NCI-H1930 (cell line): ENCODE results near the gene DCDC2C.
"Not testable (repeated sequence)": the region's sequence is repeated elsewhere in the genome, so short reads cannot be mapped to it uniquely, and the experiment has no call there.

Experiments
- DNase-seq, 2 experiments: peaks; one replicate each; lab custom pipeline; 2025; lab: John Stamatoyannopoulos, UW

Gene DCDC2C

DNA sequence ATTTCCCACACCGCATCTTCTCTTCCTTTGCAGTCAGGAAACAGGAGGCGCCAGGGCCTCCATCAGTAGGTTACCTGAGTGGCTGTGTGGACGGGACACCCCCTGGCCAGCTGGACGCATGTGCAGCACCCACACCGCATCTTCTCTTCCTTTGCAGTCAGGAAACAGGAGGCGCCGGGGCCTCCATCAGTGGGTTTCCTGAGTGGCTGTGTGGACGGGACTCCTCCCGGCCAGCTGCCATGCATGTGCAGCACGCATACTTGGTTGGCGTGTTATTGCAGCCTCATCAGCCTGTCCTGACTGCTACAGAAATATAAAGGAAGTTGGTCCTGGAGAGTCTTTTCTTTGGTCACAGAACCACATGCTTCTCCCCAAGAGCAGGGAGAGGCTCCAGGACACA is 74.6 kb downstream of the DCDC2C start:
- no peak for DNase-seq

DNA sequence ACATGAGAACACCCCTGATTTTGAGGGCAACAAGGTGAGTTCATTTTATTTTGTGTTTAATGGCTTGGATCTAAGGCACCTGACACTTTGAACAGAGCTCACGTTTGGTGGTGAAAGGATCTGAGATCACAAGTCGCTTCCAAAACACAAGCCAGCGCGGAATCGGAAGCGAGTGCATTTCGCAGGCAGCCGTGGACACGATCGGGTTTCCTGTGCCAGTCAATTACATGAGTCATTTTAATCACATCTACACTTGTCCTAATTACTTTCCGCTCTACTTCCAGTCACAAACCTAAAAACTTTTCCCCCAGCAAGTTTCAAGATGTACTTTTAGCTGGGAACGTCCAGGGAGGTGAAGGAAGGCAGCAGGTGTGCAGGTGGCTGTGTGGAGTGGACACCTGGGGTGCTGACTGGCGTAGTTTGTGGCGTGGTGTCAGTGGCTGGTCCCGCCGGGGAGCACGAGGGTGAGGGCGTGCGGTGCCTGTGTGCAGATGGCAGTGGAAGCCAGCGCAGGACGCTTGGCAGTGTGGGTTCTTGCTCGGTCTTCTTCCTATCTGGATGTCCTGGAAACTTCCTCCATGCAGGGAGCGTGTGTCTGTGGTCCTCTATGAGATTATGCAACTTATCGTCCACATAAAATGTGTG is 75.6 kb downstream of the DCDC2C start:
- no peak for DNase-seq

DNA sequence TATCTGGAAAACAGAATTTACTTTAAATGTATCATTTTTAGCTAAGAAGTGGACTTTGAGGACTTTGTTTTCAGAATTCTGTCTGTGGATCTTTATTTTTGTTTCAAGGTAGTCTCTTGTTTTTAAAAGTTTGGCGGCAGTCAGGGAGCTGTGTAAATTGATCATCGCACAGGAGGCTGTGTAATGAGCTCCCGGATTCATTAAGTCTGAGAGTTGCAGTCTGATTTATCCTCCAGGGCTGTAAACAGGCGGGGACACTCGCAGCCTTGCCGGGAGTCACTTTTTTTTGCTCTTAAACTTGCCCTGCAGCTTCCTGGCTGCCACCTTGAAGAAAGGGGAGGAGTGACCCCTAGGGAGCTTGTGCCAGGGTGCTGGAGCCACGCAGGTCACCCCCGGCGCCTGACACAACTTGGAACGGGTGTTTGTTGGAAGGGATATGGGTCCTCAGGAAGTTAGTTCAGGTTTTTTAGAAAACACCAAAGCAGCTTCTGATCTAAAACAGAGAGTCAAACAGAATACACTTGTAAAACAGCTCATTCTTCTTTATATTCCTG is 76.2 kb downstream of the DCDC2C start:
- no peak for DNase-seq

- DNase-seq, result no peak
These were observed 77.4 kb downstream of the DCDC2C start for GRCh38 chr2:3780477-3781402.

GRCh38 chr2:3784731-3785130 is 81.4 kb downstream of the DCDC2C start:
- DNase-seq, result no peak

DNA sequence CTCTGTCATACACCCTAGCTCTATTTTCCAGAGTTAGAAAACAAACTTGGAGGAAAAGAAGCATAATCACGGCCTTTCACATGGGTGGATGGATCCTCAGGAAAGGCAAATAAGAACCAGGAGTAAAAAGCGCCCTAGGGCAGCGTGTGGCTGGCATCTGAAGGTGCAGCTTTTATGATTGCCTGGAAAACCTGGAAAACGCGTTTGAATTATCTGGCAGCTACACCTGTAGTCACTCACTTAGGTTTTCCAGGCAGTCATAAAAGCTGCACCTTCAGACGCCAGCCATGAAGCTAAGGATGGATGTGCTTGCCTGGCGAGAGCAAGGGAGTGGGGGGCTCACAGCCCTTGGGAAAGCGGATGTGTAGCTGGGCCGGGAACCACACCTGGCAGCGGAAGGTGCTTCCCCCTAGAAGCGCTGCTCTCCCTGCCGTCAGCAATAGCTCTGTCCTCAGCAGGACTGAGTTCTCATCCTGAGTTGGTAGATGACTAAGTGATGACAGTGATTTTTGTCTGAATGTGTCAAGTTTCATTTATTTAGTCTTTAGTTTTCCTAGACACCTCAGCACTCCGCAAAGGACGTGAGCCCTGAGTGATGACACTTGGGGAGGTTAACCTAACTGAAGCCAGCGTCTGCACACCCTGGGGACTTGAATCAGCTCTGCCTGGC is 82.0 kb downstream of the DCDC2C start:
- DNase-seq, result no peak

- DNase-seq, result no peak
These were observed 82.5 kb downstream of the DCDC2C start for GRCh38 chr2:3785890-3786273.

DNA sequence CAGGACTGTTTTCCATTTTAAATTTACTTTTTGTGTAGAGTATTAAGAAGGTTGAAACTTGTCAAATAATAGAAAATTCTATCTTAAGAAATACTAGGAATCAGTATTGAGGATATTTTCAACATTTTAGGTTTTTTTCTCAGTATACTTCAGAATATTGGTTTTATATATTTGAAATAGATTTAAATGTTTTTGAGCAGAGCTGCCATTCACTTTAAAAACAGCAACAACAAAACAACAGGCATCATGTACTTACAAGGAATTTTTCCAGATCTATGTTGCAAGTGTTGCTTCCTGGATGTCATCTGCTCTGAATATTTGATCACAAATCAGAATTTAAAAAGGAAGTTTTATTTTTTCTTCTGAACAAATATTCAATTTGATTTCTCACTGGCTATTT is 84.4 kb downstream of the DCDC2C start:
- DNase-seq, result no peak

DNA sequence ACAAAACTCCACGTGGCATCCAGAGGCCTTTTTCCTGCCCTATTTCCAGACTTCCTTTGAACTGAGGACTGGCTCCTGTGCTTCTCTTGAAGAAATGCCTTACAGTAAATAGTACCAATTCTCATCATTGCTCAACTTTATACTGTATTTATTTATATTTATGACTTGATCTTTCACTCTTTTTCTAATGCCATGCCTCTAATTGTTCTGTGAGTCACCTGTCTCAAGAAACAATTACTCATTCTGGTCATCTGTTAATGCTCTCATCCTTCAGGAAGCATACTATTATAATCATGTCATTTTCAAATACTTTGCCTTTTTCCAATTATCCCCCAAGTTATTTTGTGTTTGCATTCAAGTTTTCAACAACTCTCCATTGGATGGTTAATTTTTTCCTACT is 85.9 kb downstream of the DCDC2C start:
- no peak for DNase-seq

GRCh38 chr2:3793249-3793648 is 89.9 kb downstream of the DCDC2C start:
- DNase-seq, result no peak

DNA sequence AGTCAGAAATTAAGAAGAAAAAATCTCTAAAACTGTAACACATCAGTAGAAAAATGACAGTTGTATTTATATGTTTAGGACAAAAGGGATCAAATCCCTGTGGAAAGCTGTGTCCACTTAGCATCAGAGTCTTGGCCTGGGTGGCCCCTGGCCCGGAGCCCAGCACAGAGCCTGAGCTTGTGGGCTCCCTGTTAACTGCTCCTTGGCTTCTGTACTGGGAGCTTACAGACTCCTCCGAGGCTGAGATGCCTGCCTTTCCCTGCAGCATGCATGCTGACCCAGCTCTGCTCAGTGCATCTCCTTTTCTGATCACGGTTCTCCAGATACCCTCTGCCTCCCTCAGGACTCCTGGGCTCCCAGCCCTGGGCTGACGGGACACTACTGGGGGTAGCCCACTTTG is 98.1 kb downstream of the DCDC2C start:
- DNase-seq, result no peak

- peak; percentile 19 to 29 for DNase-seq
These were observed 102.0 kb downstream of the DCDC2C start for GRCh38 chr2:3805201-3805939.

DNA sequence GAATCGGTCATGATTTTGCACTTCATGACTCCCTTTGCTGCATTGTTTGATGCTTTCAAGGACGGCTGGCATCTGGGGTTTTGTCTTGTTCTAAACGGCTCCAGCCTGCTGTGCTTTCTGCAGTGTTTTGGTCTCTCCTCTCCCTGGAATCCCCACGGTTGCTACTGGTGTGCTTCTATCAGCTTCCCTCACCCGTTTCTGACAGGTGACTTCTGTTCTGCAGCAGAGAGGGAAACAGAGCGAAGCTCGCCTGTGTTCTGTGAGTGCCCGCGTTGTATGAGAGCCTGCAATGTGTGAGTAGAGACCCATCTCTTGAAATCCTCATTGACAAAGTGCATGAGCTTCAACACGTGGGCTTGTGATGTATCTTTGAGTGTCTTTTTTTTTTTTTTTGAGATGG is 102.8 kb downstream of the DCDC2C start:
- DNase-seq, result no peak

DNA sequence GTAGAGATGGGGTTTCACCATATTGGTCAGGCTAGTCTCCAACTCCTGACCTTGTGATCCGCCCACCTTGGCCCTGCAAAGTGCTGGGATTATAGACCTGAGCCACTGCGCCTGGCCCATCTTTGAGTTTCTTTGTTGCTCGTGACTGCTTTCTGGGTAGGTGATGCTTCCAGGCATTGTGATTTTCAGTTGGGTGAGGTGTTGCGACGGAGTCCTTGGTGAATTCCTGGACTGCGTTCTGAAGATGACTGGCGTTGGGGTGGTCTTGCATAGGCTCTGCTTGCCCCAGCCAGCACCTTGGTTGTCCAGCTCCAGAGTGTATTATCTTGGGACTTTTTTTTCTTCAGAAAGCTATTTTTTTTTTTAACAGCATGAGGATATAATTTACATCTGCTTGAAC is 103.4 kb downstream of the DCDC2C start:
- DNase-seq, result no peak

DNA sequence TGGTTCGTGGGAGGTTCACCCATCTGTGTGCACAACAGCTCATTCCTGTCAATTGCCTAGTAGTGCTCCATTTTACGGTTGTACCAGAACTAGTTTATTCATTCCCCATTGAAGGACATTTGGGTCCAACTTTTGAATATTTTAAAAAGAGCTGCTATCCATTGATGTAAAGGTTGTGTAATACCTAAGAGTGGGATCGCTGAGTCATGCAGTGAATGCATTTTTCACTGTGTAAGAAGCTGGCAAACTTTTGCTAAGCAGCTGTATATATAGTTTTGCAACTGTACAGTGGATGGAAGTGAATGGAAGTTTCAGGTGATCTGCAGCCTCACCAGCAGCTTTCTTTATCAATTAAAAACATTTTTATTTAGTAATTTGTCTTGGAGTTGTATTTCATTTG is 104.5 kb downstream of the DCDC2C start:
- DNase-seq, result no peak

GRCh38 chr2:3814706-3815245 is 111.4 kb downstream of the DCDC2C start:
- DNase-seq, result no peak

DNA sequence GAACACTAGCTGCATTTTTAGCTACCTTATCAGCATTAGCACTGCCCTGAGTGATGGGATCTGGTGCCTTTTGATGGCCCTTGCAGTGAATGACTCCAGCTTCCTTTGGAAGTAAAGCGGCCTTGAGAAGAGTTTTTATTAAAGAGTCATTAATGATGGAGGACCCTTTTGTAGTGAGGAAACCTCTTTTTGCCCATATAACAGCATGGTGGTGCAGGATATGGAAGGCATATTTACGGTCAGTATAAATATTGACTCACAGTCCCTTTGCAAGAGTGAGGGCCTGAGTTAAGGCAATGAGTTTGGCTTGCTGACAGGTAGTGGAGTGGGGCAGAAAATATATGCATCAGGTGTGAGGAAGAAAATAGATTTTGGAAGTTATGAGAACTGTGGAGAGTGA is 113.8 kb downstream of the DCDC2C start:
- not testable (repeated sequence) for DNase-seq

GRCh38 chr2:3823748-3824147 is 120.4 kb downstream of the DCDC2C start:
- DNase-seq, result no peak

- peak in 1 of 2 experiments; percentile 3 for DNase-seq
These were observed 124.5 kb downstream of the DCDC2C start for GRCh38 chr2:3827673-3828575.

DNA sequence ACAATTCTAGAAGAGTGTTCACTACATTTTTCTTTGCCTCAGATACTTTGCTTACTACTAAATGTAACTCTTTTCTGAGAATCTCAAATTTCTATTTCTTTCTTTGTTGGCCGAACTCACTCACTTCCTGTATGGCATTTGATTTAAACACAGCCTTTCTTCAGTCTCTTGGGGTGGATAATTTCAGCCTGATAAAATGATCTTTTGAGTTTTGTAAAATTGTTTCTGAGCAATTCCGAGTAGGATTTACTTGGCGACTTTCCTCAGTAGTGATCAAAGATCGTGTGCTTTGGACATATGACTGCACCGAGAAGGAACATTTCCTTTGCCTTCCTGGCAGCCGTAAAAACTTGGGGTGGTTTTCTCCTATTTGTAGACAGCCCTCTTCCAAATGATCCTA is 127.4 kb downstream of the DCDC2C start:
- DNase-seq, result no peak

- no peak for DNase-seq
These were observed 133.7 kb downstream of the DCDC2C start for GRCh38 chr2:3837086-3837485.
